ENCODE measurements around the gene DDX51. TPM values are rescaled to one million over a fixed set of nuclear protein-coding genes. Genes with fewer than 3 reads are reported as not detected.

The DDX51 gene
- total and polyA plus RNA-seq, 2 of the 13 experiments (the other 11 are each of a cell fraction or from before 2014, with no cell fraction given): 10.1 TPM

DNA sequence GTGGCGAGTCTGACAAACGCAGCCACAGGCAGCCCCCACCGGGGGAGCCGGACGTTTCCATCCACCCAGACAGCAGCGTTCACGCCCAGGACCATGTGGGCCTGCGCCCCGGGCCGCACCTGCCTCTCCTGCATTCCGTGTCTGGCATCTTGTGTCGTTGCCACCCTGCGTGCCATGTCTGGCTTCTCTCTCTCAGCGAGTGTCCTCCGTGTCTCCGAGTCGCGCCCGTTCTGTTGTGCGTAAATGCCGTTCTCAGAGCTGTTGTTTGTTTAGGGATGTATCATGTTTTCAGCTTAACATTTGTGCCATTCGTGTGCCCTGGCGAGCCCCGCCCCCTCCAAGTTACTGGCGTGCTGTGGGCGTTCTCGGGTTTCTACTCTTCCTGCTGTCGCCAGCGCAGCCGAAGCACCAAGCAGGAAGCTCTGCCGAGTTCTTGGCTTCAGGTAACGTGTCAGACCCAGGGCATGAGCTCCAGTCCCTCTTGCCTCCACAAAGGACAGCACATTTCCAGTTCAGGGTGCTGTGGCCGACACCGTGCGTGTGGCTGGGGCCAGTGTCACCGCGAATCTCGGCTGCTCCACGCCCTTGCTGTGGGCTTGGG lies 34.8 kb upstream of the DDX51 start:
- BruUV-seq (replicated peaks): no TSS peak
- DNase-seq (ENCODE audit: low spot score) (no peak), ATAC-seq (no peak), FAIRE-seq (no peak)
- ChIA-PET CTCF (ENCODE audit: low intra/inter-chr PET ratio, low total read pairs) (no interaction called here), POLR2A (no interaction called here)
- Histone ChIP-seq H2AFZ (ENCODE audit: low read length) (no peak overlapping the region), H3K9ac (ENCODE audit: insufficient read depth, low read depth, low read length) (no peak overlapping the region), H3K79me2 (ENCODE audit: insufficient read depth, low read length) (no peaks in the 10 kb centered on the region), H3K27ac (ENCODE audit: extremely low read length, insufficient read depth, low read length) (no peak overlapping the region), H4K20me1 (ENCODE audit: insufficient read depth, low read length) (no peaks in the 10 kb centered on the region; the same call in 1 of the 2 replicates), H3K27me3 (ENCODE audit: control insufficient read depth in 1 of 2, insufficient read depth in 2 of 2, low read length in 2 of 2) (peaks cover 19 to 79% of the 10 kb centered on the region in 2 experiments), H3K4me3 (replicated peaks in 1 of 3; ENCODE audit: insufficient read depth in 1 of 3, low read depth in 2 of 3, low read length in 3 of 3) (no peak overlapping the region), H3K4me2 (ENCODE audit: low read depth, low read length) (no peak overlapping the region), H3K36me3 (replicated peaks in 1 of 2; ENCODE audit: control insufficient read depth in 1 of 2, insufficient read depth in 2 of 2, low read length in 2 of 2) (no peaks in the 10 kb centered on the region), H3K4me1 (ENCODE audit: insufficient read depth, low read length) (no peaks in the 10 kb centered on the region), H3K9me3 (ENCODE audit: low read length) (no peaks in the 10 kb centered on the region)
- 52% methylated on average over 23 of the region's 39 CpGs for WGBS (ENCODE audit: low lambda C conversion rate)
- no peak for TF ChIP-seq CEBPB (IDR thresholded peaks at IDR 0.05; ENCODE audit: borderline replicate concordance, low read depth, low read length)
- TF ChIP-seq ZNF446 (CRISPR knock-in tag; IDR thresholded peaks at IDR 0.05): no peak
- TF ChIP-seq, protein P1, sequence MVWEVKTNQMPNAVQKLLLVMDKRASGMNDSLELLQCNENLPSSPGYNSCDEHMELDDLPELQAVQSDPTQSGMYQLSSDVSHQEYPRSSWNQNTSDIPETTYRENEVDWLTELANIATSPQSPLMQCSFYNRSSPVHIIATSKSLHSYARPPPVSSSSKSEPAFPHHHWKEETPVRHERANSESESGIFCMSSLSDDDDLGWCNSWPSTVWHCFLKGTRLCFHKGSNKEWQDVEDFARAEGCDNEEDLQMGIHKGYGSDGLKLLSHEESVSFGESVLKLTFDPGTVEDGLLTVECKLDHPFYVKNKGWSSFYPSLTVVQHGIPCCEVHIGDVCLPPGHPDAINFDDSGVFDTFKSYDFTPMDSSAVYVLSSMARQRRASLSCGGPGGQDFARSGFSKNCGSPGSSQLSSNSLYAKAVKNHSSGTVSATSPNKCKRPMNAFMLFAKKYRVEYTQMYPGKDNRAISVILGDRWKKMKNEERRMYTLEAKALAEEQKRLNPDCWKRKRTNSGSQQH (CRISPR knock-in tag; IDR thresholded peaks at IDR 0.05; ENCODE audit: low read depth): no peak
- TF ChIP-seq ZNF780A (CRISPR knock-in tag; IDR thresholded peaks at IDR 0.05): no peak
- no peak for TF ChIP-seq GTF3A (CRISPR knock-in tag; conservative IDR thresholded peaks at IDR 0.05)
- no peak for TF ChIP-seq SKI (IDR thresholded peaks at IDR 0.05; ENCODE audit: partially characterized antibody)
- TF ChIP-seq HHEX (CRISPR knock-in tag; IDR thresholded peaks at IDR 0.05): no peak
- TF ChIP-seq KLF6 (CRISPR knock-in tag; IDR thresholded peaks at IDR 0.05): no peak
- TF ChIP-seq EED (CRISPR knock-in tag; IDR thresholded peaks at IDR 0.05): no peak
- no peak for TF ChIP-seq ZBTB8A (CRISPR knock-in tag; IDR thresholded peaks at IDR 0.05; ENCODE audit: borderline replicate concordance, low read depth)
- no peak for TF ChIP-seq ZSCAN31 (CRISPR knock-in tag; IDR thresholded peaks at IDR 0.05; ENCODE audit: low read depth)
- no peak for TF ChIP-seq ZEB1 (IDR thresholded peaks at IDR 0.05; ENCODE audit: insufficient replicate concordance, low read depth)
- no peak for TF ChIP-seq MED1 (CRISPR knock-in tag; IDR thresholded peaks at IDR 0.05)
- no peak for TF ChIP-seq ZNF235 (CRISPR knock-in tag; IDR thresholded peaks at IDR 0.05; ENCODE audit: borderline replicate concordance)
- TF ChIP-seq, protein P2, sequence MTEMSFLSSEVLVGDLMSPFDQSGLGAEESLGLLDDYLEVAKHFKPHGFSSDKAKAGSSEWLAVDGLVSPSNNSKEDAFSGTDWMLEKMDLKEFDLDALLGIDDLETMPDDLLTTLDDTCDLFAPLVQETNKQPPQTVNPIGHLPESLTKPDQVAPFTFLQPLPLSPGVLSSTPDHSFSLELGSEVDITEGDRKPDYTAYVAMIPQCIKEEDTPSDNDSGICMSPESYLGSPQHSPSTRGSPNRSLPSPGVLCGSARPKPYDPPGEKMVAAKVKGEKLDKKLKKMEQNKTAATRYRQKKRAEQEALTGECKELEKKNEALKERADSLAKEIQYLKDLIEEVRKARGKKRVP (CRISPR knock-in tag; IDR thresholded peaks at IDR 0.05): no peak
- no peak for TF ChIP-seq ZNF879 (CRISPR knock-in tag; IDR thresholded peaks at IDR 0.05)
- TF ChIP-seq, protein P3, sequence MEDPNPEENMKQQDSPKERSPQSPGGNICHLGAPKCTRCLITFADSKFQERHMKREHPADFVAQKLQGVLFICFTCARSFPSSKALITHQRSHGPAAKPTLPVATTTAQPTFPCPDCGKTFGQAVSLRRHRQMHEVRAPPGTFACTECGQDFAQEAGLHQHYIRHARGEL (CRISPR knock-in tag; IDR thresholded peaks at IDR 0.05): no peak
- TF ChIP-seq SRF (IDR thresholded peaks at IDR 0.05; ENCODE audit: low read depth, low read length): no peak
- no peak for TF ChIP-seq CHD2 (IDR thresholded peaks at IDR 0.05; ENCODE audit: low read depth, low read length)
- TF ChIP-seq ZNF441 (CRISPR knock-in tag; IDR thresholded peaks at IDR 0.05; ENCODE audit: borderline replicate concordance): no peak
- in situ Hi-C loops (cut with HindIII; ENCODE audit: extremely low pct_ligation_motif_present, low pct_unique_long_range_greater_than_20kb): no loop called here
- intact Hi-C loops (cut with micrococcal nuclease; ENCODE audit: unreplicated experiment): no loop called here
